ENCODE measurements around the gene ZNF790.

The ZNF790 gene

DNA sequence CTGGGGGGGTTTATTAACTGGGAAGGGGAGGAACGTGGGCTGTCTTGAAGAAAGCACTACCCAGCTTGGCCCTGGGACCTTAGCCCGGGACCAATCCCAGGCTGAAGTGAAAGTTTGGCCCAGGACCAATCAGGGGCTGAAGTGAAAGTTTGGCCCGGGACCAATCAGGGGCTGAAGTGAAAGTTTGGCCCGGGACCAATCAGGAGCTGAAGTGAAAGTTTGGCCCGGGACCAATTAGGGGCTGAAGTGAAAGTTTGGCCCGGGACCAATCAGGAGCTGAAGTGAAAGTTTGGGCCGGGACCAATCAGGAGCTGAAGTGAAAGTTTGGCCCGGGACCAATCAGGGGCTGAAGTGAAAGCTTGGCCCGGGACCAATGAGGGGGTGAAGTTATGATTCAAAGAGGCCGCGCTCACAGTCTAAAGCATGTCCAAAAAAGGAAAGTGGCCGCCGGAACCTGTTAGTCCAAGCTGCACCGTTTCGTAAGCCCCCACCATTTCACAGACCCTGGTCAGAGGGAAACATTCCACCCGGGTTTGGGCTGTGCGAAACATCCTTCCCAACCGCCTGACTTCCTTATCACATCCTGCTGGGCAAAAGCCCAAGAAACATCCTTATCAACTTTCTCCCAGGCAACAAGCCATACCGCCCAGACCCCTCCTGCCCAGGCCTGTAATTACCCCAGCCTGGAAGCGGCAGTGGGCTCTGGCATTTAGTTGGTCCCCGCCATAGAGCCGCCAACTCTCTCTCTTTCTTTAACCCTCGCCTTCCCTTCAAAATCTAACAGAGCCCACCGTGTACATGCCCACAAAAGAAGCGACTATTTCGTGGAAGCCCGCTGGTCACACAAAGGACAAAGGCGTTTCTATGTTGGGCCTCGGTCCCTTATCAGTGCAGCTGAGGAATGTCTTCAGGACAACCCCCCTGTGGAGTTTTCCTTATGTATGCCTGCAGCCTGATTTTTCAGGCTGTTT is 66.6 kb downstream of the ZNF790 start:
- DNase-seq: peak; percentile 50

Data from CD4-positive, alpha-beta T cell treated with Interleukin-17A for 1 hour (primary cell).